Uterus (tissue), 4 donors: ENCODE data around the gene MYADML2. TPM values are rescaled to one million over a fixed set of nuclear protein-coding genes. Genes with fewer than 3 reads are reported as not detected.
A peak's percentile ranks its signal among the peaks of the same experiment; 100 is the strongest.

Experiments
- DNase-seq, 2 donors: peaks; one replicate each; pipeline ENCODE4 v3.0.0-alpha.2; 2019 to 2020
- H3K27ac ChIP-seq, 2 donors: fragments of 200-600 bp; sonication (generic); 1 replicate in 1 of 2; 2 replicates in 1 of 2; pipeline ENCODE4 v1.5.1; 2016 to 2018
- H3K27me3 ChIP-seq, 2 donors: fragments of 200-600 bp; sonication (generic); one replicate each; pipeline ENCODE4 v1.5.1; 2018 to 2019; ENCODE audit warnings: control low read depth in 1 of 2
- H3K36me3 ChIP-seq, 2 donors: fragments of 200-600 bp; sonication (generic); one replicate each; pipeline ENCODE4 v1.5.1; 2019; ENCODE audit warnings: control low read depth in 1 of 2
- H3K4me1 ChIP-seq, 2 donors: fragments of 200-600 bp; sonication (generic); one replicate each; pipeline ENCODE4 v1.5.1; 2018 to 2019; ENCODE audit warnings: control low read depth in 1 of 2
- H3K4me3 ChIP-seq, 2 donors: fragments of 200-600 bp; sonication (generic); 1 replicate in 1 of 2; 2 replicates in 1 of 2; pipeline ENCODE4 v1.5.1; 2018 to 2019; ENCODE audit warnings: mild to moderate bottlenecking in 1 of 2
- H3K9me3 ChIP-seq, 2 donors: fragments of 200-600 bp; sonication (generic); one replicate each; pipeline ENCODE4 v1.5.1; 2019; ENCODE audit warnings: control low read depth in 1 of 2
- CTCF ChIP-seq, 4 experiments: fragments of 200-600 bp in 2 of 4; fragments of 450-650 bp in 2 of 4; sonication (generic) in 2 of 4; IDR thresholded peaks; one replicate each; pipeline ENCODE4 v1.5.1; 2016 to 2019; ENCODE audit warnings: antibody characterized with exemption in 4 of 4, mild to moderate bottlenecking in 2 of 4, moderate library complexity in 1 of 4
- POLR2A ChIP-seq, 2 donors: fragments of 450-650 bp; IDR thresholded peaks; one replicate each; pipeline ENCODE4 v1.6.1; 2016; ENCODE audit warnings: antibody characterized with exemption in 2 of 2, mild to moderate bottlenecking in 1 of 2, moderate library complexity in 1 of 2
- intact Hi-C: fragments of 100-400 bp; cut with DNase I; formaldehyde crosslinking; loops from one replicate; pipeline ENCODE4 v1.15.1; 2023; ENCODE audit warnings: low total_unique reads
- total RNA-seq, 4 donors: library from RNA; depleted of rRNA in 3 of 4; stranded (reverse); fragments of >200 nt in 3 of 4; gene quantifications; one replicate each; pipeline versions ENCODE4 v1.1.0 to v1.2.4, GENCODE V29; 2014 to 2023
- donor health status: DM: yes; HTN: yes; CAD: no.

MYADML2 gene
- total RNA-seq, 4 donors from 2014 or later: not detected

- intact Hi-C loops: no loop called here
- TF ChIP-seq POLR2A (IDR thresholded peaks at IDR 0.05): no peak
- no peak for TF ChIP-seq CTCF (IDR thresholded peaks at IDR 0.05)
- Histone ChIP-seq H3K27me3 (no peaks in the 10 kb centered on the region), H3K36me3 (no peaks in the 10 kb centered on the region), H3K27ac (no peak within 1 kb of the TSS), H3K4me1 (peaks cover 0 to 16% of the 10 kb centered on the region in 2 donors), H3K9me3 (no peaks in the 10 kb centered on the region), H3K4me3 (peak within 1 kb of the TSS in 1 of 2 donors; percentile 15)
- DNase-seq: no peak
Measured at GRCh38 chr17:81902023-81902652, 44.9 kb downstream of the MYADML2 start, which contains the start of gene NPB. NPB (plus strand) TSS chr17:81902238; CDS start chr17:81902278, 40 bp downstream.

- Histone ChIP-seq H3K36me3 (no peaks in the 10 kb centered on the region), H3K4me1 (peaks cover 0 to 16% of the 10 kb centered on the region in 2 donors), H3K4me3 (peak overlapping the region in 1 of 2 donors; percentile 15), H3K27me3 (no peaks in the 10 kb centered on the region), H3K27ac (no peak overlapping the region), H3K9me3 (no peaks in the 10 kb centered on the region)
- intact Hi-C loops: no loop called here
- no peak for DNase-seq
- TF ChIP-seq POLR2A (IDR thresholded peaks at IDR 0.05) (no peak), CTCF (IDR thresholded peaks at IDR 0.05) (no peak)
Measured at GRCh38 chr17:81901167-81902022, 45.6 kb downstream of the MYADML2 start.

GRCh38 chr17:81900181-81900820, 46.7 kb downstream of the MYADML2 start:
- no peaks in the 10 kb centered on the region for H3K27me3 ChIP-seq
- H3K4me3 ChIP-seq: no peak overlapping the region
- no peak for TF ChIP-seq CTCF (IDR thresholded peaks at IDR 0.05)
- no peak for TF ChIP-seq POLR2A (IDR thresholded peaks at IDR 0.05)
- no peak overlapping the region for H3K27ac ChIP-seq
- peaks cover 0 to 16% of the 10 kb centered on the region in 2 donors for H3K4me1 ChIP-seq
- H3K9me3 ChIP-seq: no peaks in the 10 kb centered on the region
- H3K36me3 ChIP-seq: no peaks in the 10 kb centered on the region
- intact Hi-C loops: no loop called here
- DNase-seq: no peak

GRCh38 chr17:81899514-81900166, 47.4 kb downstream of the MYADML2 start:
- TF ChIP-seq POLR2A (IDR thresholded peaks at IDR 0.05): no peak
- TF ChIP-seq CTCF (IDR thresholded peaks at IDR 0.05): no peak
- no peak for DNase-seq
- Histone ChIP-seq H3K27me3 (no peaks in the 10 kb centered on the region), H3K4me1 (peaks cover 0 to 16% of the 10 kb centered on the region in 2 donors), H3K4me3 (no peak overlapping the region), H3K36me3 (no peaks in the 10 kb centered on the region), H3K9me3 (no peaks in the 10 kb centered on the region), H3K27ac (no peak overlapping the region)
- intact Hi-C loops: no loop called here
